RWPE2 (cell line): ENCODE measurements around the gene SEC14L6.
"Not testable (repeated sequence)": the region's sequence is repeated elsewhere in the genome, so short reads cannot be mapped to it uniquely, and the experiment has no call there.

Experiments
- ATAC-seq: fragments of 200-7000 bp; cut with Tn5 transposase; 3 replicates; pipeline ENCODE4 v1.9.1; 2021; ENCODE audit warnings: low read depth
- DNase-seq: peaks from one replicate; pipeline ENCODE4 v3.0.0-alpha.2; 2020; ENCODE audit warnings: low spot score
- H3K27ac ChIP-seq: fragments of 450-650 bp; 2 replicates; pipeline ENCODE4 v1.5.1; 2017; ENCODE audit warnings: mild to moderate bottlenecking; ENCODE audit not compliant: poor library complexity, severe bottlenecking
- H3K27me3 ChIP-seq: fragments of 250-450 bp; sonication (Bioruptor Pico); 2 replicates; pipeline ENCODE4 v1.5.1; 2021; ENCODE audit warnings: mild to moderate bottlenecking, moderate library complexity; ENCODE audit not compliant: insufficient read depth, poor library complexity, severe bottlenecking
- H3K36me3 ChIP-seq: fragments of 250-450 bp; sonication (Bioruptor Pico); 2 replicates; pipeline ENCODE4 v1.5.1; 2020; ENCODE audit warnings: low read depth, mild to moderate bottlenecking, moderate library complexity
- H3K4me1 ChIP-seq: fragments of 250-450 bp; sonication (Bioruptor Pico); 2 replicates; pipeline ENCODE4 v1.5.1; 2021; ENCODE audit warnings: mild to moderate bottlenecking, moderate library complexity; ENCODE audit not compliant: insufficient read depth, poor library complexity, severe bottlenecking
- H3K4me3 ChIP-seq: fragments of 250-450 bp; sonication (Bioruptor Pico); 2 replicates; pipeline ENCODE4 v1.5.1; 2021; ENCODE audit warnings: mild to moderate bottlenecking, moderate library complexity; ENCODE audit not compliant: severe bottlenecking
- H3K9me3 ChIP-seq: fragments of 250-450 bp; sonication (Bioruptor Pico); 2 replicates; pipeline ENCODE4 v1.5.1; 2021; ENCODE audit warnings: mild to moderate bottlenecking, moderate library complexity; ENCODE audit not compliant: severe bottlenecking
- CTCF ChIP-seq: fragments of 450-650 bp; IDR thresholded peaks from one replicate; pipeline ENCODE4 v1.5.1; 2017; ENCODE audit warnings: mild to moderate bottlenecking, moderate library complexity; ENCODE audit not compliant: poor library complexity, severe bottlenecking

SEC14L6 gene

GRCh38 chr22:30547188-30547587, 647 bp upstream of the SEC14L6 start:
- DNase-seq (no peak), ATAC-seq (no peak)
- Histone ChIP-seq H3K4me3 (no peak overlapping the region), H3K4me1 (no peaks in the 10 kb centered on the region), H3K27ac (no peak overlapping the region), H3K9me3 (no peaks in the 10 kb centered on the region), H3K36me3 (no peaks in the 10 kb centered on the region), H3K27me3 (no peaks in the 10 kb centered on the region)
- no peak for TF ChIP-seq CTCF

GRCh38 chr22:30542811-30543188, 3.7 kb downstream of the SEC14L6 start:
- no peaks in the 10 kb centered on the region for H3K4me1 ChIP-seq
- H3K36me3 ChIP-seq, result no peaks in the 10 kb centered on the region
- H3K27me3 ChIP-seq, result no peaks in the 10 kb centered on the region
- DNase-seq (no peak), ATAC-seq (no peak)
- H3K27ac ChIP-seq, result no peak overlapping the region
- H3K4me3 ChIP-seq, result no peak overlapping the region
- TF ChIP-seq CTCF, result no peak
- H3K9me3 ChIP-seq, result no peaks in the 10 kb centered on the region

- no peak for TF ChIP-seq CTCF
- Histone ChIP-seq H3K4me1 (no peaks in the 10 kb centered on the region), H3K27ac (no peak overlapping the region), H3K4me3 (no peak overlapping the region), H3K9me3 (no peaks in the 10 kb centered on the region), H3K27me3 (no peaks in the 10 kb centered on the region), H3K36me3 (no peaks in the 10 kb centered on the region)
- DNase-seq (no peak), ATAC-seq (no peak)
Observed at GRCh38 chr22:30541961-30542810, 4.4 kb downstream of the SEC14L6 start.

- H3K27ac ChIP-seq, H3K36me3 ChIP-seq, H3K4me1 ChIP-seq, ATAC-seq, DNase-seq, H3K4me3 ChIP-seq, H3K9me3 ChIP-seq, H3K27me3 ChIP-seq: not testable (repeated sequence)
Observed at GRCh38 chr22:30541511-30541910, 5.0 kb downstream of the SEC14L6 start.

GRCh38 chr22:30539368-30539767, 7.2 kb downstream of the SEC14L6 start:
- H3K27ac ChIP-seq, result no peak overlapping the region
- DNase-seq (no peak), ATAC-seq (no peak)
- no peaks in the 10 kb centered on the region for H3K9me3 ChIP-seq
- no peaks in the 10 kb centered on the region for H3K36me3 ChIP-seq
- TF ChIP-seq CTCF, result no peak
- H3K4me3 ChIP-seq, result no peak overlapping the region
- H3K27me3 ChIP-seq, result no peaks in the 10 kb centered on the region
- H3K4me1 ChIP-seq, result no peaks in the 10 kb centered on the region
